GM12878 (cell line): ENCODE measurements around the gene SLC25A47. TPM values are rescaled to one million over a fixed set of nuclear protein-coding genes. Genes with fewer than 3 reads are reported as not detected.
A peak's percentile ranks its signal among the peaks of the same experiment; 100 is the strongest.

Source experiments
- ATAC-seq: fragments of 200-7000 bp; cut with Tn5 transposase; 3 replicates; pipeline ENCODE4 v1.9.1; 2020; ENCODE audit warnings: mild to moderate bottlenecking, moderate library complexity
- BruUV-seq: library from RNA; stranded (reverse); fragments of 400-500 nt; replicated peaks from 2 replicates; lab custom pipeline; 2021; lab: Mats Ljungman, UMichigan
- CTCF ChIA-PET: fragments of 300-600 bp; sonication (Branson Sonifier 250); formaldehyde crosslinking; extraction: SDS; loops from one replicate; lab custom pipeline; 2021; ENCODE audit warnings: inconsistent platforms; lab: Yijun Ruan, JAX
- POLR2A ChIA-PET: fragments of 350-600 bp; formaldehyde crosslinking; extraction: SDS; loops from one replicate; lab custom pipeline; 2021; ENCODE audit warnings: inconsistent platforms; lab: Charles Lee
- RAD21 ChIA-PET: fragments of 300-600 bp; sonication (Branson Sonifier 250); formaldehyde crosslinking; loops from one replicate; lab custom pipeline; 2023; ENCODE audit warnings: antibody characterized with exemption; ENCODE audit not compliant: unreplicated experiment; lab: Charles Lee
- SMC1A ChIA-PET: fragments of 300-600 bp; sonication (Branson Sonifier 250); formaldehyde crosslinking; loops from one replicate; lab custom pipeline; 2023; ENCODE audit not compliant: unreplicated experiment, uncharacterized antibody; lab: Charles Lee
- DNase-seq: peaks from one replicate; pipeline ENCODE4 v3.0.0-alpha.2; 2011; ENCODE audit warnings: low read depth, low spot score
- FAIRE-seq: peaks from 3 replicates; lab custom pipeline; 2011; peaks lifted over from hg19 to GRCh38; lab: Jason Lieb, UNC
- H2AFZ ChIP-seq: 2 replicates; pipeline ENCODE4 v1.6.0; 2011; ENCODE audit warnings: low read depth, low read length, control low read depth; ENCODE audit not compliant: control insufficient read depth
- H3K27ac ChIP-seq: 2 replicates; pipeline ENCODE4 v1.5.1; 2011; ENCODE audit warnings: control low read depth; ENCODE audit not compliant: control insufficient read depth, insufficient read depth
- H3K27me3 ChIP-seq, 2 experiments: replicated peaks in 1 of 2; 2 replicates each; pipeline versions ENCODE4 v1.6.0 to v1.6.1; 2011; ENCODE audit warnings: low read length in 1 of 2; ENCODE audit not compliant: control insufficient read depth in 2 of 2, insufficient read depth in 2 of 2
- H3K36me3 ChIP-seq, 2 experiments: 2 replicates each; pipeline ENCODE4 v1.5.1; 2011; ENCODE audit warnings: low read length in 1 of 2; ENCODE audit not compliant: control insufficient read depth in 2 of 2, insufficient read depth in 2 of 2
- H3K4me1 ChIP-seq: 2 replicates; pipeline ENCODE4 v1.6.1; 2011; ENCODE audit warnings: mild to moderate bottlenecking, low read length, moderate library complexity, mixed read lengths; ENCODE audit not compliant: control insufficient read depth, insufficient read depth
- H3K4me2 ChIP-seq: 2 replicates; pipeline ENCODE4 v1.6.0; 2011; ENCODE audit warnings: control low read depth; ENCODE audit not compliant: control insufficient read depth, insufficient read depth
- H3K4me3 ChIP-seq: fragments of 200-600 bp; sonication (generic); 2 replicates; pipeline ENCODE4 v1.5.1; 2016
- H3K79me2 ChIP-seq: 2 replicates; pipeline ENCODE4 v1.6.0; 2011; ENCODE audit warnings: low read length; ENCODE audit not compliant: control insufficient read depth, insufficient read depth
- H3K9ac ChIP-seq: 2 replicates; pipeline ENCODE4 v1.8.0; 2011; ENCODE audit warnings: low read length, control low read depth, mixed read lengths; ENCODE audit not compliant: control insufficient read depth, insufficient read depth
- H3K9me3 ChIP-seq: replicated peaks from 3 replicates; pipeline ENCODE4 v1.5.1; 2011; ENCODE audit warnings: mild to moderate bottlenecking, low read length; ENCODE audit not compliant: control insufficient read depth, insufficient read depth
- H4K20me1 ChIP-seq: 2 replicates; pipeline ENCODE4 v1.6.0; 2011; ENCODE audit not compliant: control insufficient read depth, insufficient read depth
- WGBS: methylation state at CpG from one replicate; pipeline ENCODE4 v1.1.6; 2016; ENCODE audit warnings: low lambda C conversion rate; ENCODE audit not compliant: insufficient replicate concordance, insufficient coverage; ENCODE audit errors: missing lambda C conversion rate; 5-methylcytosine and 5-hydroxymethylcytosine counted together
- in situ Hi-C: fragments of 300-500 bp; cut with MboI; formaldehyde crosslinking; loops from 9 replicates; pipeline ENCODE4 v1.14.3; 2018; ENCODE audit warnings: mixed read lengths
- intact Hi-C: fragments of 100-400 bp; cut with micrococcal nuclease; formaldehyde crosslinking; loops from one replicate; pipeline ENCODE4 v1.14.2; 2022; ENCODE audit not compliant: unreplicated experiment
- polyA plus RNA-seq, 11 experiments: library from polyadenylated mRNA; depleted of rRNA in 4 of 11; unstranded in 6 of 11; stranded (reverse) in 5 of 11; fragments of >200 nt; fragmentation: Nextera tagmentation in 4 of 11; fragmentation: Illumina TruSeq in 1 of 11; extraction: Ambion mirVana in 4 of 11; extraction: Trizol in 1 of 11; gene quantifications; 1 replicate in 1 of 11; 2 replicates in 10 of 11; pipeline versions ENCODE4 v1.2.1 to v1.2.3, GENCODE V29; 2011 to 2016; ENCODE audit warnings: inconsistent platforms in 2 of 11, missing spikeins in 2 of 11, low read depth in 1 of 11
- total RNA-seq, 4 experiments: library from RNA; depleted of rRNA in 3 of 4; stranded (reverse); fragments of >200 nt in 3 of 4; fragmentation: Illumina TruSeq in 1 of 4; extraction: Trizol in 1 of 4; gene quantifications; 2 replicates each; pipeline versions ENCODE4 v1.2.1 to v1.2.3, GENCODE V29; 2013 to 2021
- TF ChIP-seq, protein P1 (sequence below): IDR thresholded peaks from 2 replicates; pipeline ENCODE4 v1.6.1; 2011; ENCODE audit warnings: borderline replicate concordance, low read depth, mild to moderate bottlenecking, moderate library complexity, mixed read lengths, low read length; ENCODE audit not compliant: insufficient read depth; ENCODE audit errors: extremely low read length
- TF ChIP-seq, protein P2 (sequence below): fragments of 450-650 bp; IDR thresholded peaks from 2 replicates; pipeline ENCODE4 v1.6.1; 2017; ENCODE audit warnings: mild to moderate bottlenecking, moderate library complexity

SLC25A47 gene
- total and polyA plus RNA-seq, 10 of the 15 experiments (the other 5 are each of a cell fraction or from before 2014, with no cell fraction given): 0.14 TPM; not detected in 9

DNA sequence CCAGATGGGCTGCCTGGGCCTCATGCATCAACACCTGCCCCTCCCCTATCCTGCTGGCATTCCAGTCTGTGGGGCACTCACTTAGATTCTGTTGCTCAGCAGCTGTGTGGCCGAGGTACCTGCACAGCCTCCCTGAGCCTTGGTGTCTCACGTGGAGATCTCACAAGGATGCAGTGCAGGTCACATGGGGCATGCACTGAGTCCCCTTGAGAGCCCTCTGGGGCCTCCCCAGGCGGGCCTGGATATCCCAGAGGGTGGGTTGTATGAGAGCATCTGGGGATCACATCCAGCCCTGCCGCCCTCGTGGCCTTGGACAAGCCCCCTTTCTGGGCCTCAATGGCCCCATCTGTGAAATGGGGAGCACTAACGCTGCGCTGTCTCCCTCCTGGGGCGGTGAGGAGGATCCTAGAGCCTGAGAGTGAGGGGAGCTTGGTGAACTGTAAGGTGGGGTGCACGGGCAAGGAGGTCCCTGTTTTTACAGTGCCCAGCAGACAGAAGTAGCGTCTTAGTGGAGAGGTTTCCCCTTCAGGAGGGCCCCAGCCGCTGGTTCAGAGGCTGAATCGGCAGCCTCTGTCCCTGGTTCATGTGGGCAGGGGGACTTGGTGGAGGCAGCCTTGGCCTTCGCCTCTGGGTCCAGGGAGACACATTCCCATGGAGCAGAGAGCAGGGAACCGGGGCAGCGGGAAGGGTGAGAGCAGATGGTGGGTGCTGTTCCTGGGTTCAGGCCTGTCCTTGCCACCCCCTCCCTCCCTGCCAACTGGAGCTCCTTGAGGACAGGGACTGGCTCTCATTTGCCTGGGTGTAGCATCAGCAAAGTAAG lies 791 bp upstream of the SLC25A47 start:
- ATAC-seq (no peak), FAIRE-seq (no peak), DNase-seq (no peak)
- Histone ChIP-seq H3K9ac (no peak overlapping the region), H3K79me2 (no peaks in the 10 kb centered on the region), H3K36me3 (no peaks in the 10 kb centered on the region), H3K9me3 (no peaks in the 10 kb centered on the region), H4K20me1 (no peaks in the 10 kb centered on the region), H3K4me2 (no peak overlapping the region), H3K4me1 (peaks cover 10% of the 10 kb centered on the region), H3K4me3 (no peak overlapping the region), H3K27me3 (no peaks in the 10 kb centered on the region), H3K27ac (no peak overlapping the region), H2AFZ (no peak overlapping the region)
- BruUV-seq: no TSS peak
- intact Hi-C loops (no loop called here), in situ Hi-C loops (no loop called here)
- TF ChIP-seq, protein P1, sequence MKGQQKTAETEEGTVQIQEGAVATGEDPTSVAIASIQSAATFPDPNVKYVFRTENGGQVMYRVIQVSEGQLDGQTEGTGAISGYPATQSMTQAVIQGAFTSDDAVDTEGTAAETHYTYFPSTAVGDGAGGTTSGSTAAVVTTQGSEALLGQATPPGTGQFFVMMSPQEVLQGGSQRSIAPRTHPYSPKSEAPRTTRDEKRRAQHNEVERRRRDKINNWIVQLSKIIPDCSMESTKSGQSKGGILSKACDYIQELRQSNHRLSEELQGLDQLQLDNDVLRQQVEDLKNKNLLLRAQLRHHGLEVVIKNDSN: peak; percentile 15
- TF ChIP-seq, protein P2, sequence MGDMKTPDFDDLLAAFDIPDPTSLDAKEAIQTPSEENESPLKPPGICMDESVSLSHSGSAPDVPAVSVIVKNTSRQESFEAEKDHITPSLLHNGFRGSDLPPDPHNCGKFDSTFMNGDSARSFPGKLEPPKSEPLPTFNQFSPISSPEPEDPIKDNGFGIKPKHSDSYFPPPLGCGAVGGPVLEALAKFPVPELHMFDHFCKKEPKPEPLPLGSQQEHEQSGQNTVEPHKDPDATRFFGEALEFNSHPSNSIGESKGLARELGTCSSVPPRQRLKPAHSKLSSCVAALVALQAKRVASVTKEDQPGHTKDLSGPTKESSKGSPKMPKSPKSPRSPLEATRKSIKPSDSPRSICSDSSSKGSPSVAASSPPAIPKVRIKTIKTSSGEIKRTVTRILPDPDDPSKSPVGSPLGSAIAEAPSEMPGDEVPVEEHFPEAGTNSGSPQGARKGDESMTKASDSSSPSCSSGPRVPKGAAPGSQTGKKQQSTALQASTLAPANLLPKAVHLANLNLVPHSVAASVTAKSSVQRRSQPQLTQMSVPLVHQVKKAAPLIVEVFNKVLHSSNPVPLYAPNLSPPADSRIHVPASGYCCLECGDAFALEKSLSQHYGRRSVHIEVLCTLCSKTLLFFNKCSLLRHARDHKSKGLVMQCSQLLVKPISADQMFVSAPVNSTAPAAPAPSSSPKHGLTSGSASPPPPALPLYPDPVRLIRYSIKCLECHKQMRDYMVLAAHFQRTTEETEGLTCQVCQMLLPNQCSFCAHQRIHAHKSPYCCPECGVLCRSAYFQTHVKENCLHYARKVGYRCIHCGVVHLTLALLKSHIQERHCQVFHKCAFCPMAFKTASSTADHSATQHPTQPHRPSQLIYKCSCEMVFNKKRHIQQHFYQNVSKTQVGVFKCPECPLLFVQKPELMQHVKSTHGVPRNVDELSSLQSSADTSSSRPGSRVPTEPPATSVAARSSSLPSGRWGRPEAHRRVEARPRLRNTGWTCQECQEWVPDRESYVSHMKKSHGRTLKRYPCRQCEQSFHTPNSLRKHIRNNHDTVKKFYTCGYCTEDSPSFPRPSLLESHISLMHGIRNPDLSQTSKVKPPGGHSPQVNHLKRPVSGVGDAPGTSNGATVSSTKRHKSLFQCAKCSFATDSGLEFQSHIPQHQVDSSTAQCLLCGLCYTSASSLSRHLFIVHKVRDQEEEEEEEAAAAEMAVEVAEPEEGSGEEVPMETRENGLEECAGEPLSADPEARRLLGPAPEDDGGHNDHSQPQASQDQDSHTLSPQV: no peak
- ChIA-PET SMC1A (no interaction called here), RAD21 (no interaction called here), CTCF (no interaction called here), POLR2A (no interaction called here)
- WGBS: 50% methylated on average over 15 of the region's 15 CpGs
